GM19351 (cell line): ENCODE data around the gene IFT172.
A peak's percentile ranks its signal among the peaks of the same experiment; 100 is the strongest.
"Not testable (repeated sequence)": the region's sequence is repeated elsewhere in the genome, so short reads cannot be mapped to it uniquely, and the experiment has no call there.

ENCODE experiments used
- ATAC-seq: cut with Tn5 transposase; IDR thresholded peaks from one replicate; pipeline ENCODE4 v1.9.1; 2021; ENCODE audit warnings: mild to moderate bottlenecking, moderate library complexity; ENCODE audit not compliant: unreplicated experiment

The IFT172 gene, protein sequence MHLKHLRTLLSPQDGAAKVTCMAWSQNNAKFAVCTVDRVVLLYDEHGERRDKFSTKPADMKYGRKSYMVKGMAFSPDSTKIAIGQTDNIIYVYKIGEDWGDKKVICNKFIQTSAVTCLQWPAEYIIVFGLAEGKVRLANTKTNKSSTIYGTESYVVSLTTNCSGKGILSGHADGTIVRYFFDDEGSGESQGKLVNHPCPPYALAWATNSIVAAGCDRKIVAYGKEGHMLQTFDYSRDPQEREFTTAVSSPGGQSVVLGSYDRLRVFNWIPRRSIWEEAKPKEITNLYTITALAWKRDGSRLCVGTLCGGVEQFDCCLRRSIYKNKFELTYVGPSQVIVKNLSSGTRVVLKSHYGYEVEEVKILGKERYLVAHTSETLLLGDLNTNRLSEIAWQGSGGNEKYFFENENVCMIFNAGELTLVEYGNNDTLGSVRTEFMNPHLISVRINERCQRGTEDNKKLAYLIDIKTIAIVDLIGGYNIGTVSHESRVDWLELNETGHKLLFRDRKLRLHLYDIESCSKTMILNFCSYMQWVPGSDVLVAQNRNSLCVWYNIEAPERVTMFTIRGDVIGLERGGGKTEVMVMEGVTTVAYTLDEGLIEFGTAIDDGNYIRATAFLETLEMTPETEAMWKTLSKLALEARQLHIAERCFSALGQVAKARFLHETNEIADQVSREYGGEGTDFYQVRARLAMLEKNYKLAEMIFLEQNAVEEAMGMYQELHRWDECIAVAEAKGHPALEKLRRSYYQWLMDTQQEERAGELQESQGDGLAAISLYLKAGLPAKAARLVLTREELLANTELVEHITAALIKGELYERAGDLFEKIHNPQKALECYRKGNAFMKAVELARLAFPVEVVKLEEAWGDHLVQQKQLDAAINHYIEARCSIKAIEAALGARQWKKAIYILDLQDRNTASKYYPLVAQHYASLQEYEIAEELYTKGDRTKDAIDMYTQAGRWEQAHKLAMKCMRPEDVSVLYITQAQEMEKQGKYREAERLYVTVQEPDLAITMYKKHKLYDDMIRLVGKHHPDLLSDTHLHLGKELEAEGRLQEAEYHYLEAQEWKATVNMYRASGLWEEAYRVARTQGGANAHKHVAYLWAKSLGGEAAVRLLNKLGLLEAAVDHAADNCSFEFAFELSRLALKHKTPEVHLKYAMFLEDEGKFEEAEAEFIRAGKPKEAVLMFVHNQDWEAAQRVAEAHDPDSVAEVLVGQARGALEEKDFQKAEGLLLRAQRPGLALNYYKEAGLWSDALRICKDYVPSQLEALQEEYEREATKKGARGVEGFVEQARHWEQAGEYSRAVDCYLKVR (N-terminal part only)

DNA sequence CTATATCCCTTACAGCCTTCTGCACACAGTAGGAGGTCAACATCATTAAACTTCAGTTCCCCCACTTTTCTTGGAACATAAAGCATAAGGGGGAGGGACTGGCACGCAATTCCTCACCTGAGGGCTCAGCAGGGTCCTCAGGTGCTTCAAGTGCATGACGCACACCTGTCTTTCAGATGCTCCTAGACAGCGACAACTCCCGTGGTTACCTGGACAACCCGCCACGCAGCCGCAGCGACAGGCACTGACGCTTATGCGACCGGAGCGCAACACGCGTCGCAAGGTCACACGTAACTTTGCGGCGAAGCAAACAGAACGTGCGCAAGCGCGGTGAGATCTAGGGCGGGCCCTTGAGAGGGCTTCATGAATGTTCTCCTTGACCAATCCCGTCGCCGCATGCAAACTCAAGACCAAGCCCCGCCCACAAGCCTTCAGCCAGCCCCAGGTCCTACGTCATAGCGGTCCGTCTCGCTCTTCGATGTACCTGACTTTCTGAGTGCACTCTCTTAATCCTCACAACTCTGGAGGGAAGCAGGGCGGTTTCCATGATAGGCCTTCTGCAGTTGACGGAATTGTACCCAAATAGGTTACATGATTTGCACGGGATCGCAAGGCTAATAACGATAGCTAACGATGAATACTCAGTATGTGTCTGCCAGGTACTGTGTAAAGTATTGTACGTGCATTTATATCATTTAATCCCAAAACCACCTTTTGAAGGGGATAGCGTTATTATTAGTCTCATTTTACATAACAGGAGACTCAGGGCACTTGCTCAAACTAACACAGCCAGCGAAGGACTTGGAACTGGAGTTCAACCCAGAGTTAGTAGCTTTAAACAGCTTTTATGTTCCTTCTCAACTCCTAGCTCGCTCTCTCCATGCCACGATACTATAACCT, at the start of gene IFT172:
TSS of gene IFT172 (minus strand) at position 246 of the 900 bp plus-strand sequence. CDS start at position 156, 90 bp downstream.
- ATAC-seq: peak; percentile 96

DNA sequence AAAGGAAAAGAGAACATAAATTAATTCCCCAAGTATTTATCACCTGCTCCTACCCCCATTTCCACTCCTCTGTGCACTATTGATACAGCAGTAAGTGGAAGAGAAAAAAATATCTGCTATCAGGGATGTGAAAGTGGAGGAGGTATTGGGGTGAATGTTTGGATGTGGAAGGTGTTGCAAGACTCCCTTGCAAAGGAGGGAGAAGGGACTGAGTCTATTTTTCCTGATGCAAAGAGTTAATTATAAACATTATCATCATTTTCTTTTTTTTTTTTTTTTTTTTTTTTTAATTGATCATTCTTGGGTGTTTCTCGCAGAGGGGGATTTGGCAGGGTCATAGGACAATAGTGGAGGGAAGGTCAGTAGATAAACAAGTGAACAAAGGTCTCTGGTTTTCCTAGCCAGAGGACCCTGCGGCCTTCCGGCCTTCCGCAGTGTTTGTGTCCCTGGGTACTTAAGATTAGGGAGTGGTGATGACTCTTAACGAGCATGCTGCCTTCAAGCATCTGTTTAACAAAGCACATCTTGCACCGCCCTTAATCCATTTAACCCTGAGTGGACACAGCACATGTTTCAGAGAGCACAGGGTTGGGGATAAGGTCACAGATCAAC, 49.4 kb upstream of the IFT172 start:
- ATAC-seq: not testable (repeated sequence)

GRCh38 chr2:27537287-27537686, 47.7 kb upstream of the IFT172 start:
- no peak for ATAC-seq

DNA sequence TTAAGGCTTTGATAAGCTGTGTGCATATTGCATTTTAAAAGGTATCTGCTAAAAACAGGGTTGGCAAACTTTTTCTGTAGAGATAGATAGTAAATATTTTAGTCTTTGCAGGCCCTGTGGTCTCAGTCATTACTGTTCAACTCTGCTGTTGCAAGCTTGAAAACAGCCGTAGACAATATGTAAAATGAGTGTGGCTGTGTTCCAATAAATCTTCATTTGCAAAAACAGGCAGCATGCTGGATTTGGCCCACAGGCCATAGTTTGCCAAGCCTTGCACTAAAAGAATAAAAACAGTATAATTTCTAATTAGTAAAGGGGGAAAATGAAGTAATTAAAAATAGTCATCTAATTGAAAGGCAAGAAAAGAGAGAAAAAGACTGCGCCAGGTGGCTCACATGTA, 42.4 kb upstream of the IFT172 start:
- ATAC-seq: no peak

- ATAC-seq: no peak
Observed at GRCh38 chr2:27527182-27527581, 37.6 kb upstream of the IFT172 start.

DNA sequence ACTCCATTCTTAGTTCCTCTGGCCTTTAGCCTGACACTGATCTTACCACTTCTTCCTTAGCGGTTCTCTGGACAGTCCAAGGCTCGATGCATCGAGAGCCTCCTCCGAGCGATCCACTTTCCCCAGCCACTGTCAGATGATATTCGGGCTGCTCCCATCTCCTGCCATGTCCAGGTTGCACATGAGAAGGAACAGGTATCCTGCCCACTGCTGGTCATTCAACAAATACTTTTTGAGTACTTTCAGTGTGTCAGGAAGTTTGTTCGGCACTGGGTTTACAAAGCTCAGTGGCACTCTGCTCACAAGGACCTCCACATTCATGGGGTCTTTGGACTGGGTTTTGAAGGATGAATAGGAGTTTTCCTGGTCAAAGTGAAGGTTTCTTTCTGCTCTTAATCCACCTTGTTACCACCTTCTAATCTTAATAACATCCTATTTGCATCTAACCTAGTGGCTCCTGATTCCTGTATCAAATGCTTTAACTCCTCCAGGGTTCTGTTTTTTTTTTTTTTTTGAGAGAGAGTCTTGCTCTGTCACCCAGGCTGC, 32.9 kb upstream of the IFT172 start:
- no peak for ATAC-seq

DNA sequence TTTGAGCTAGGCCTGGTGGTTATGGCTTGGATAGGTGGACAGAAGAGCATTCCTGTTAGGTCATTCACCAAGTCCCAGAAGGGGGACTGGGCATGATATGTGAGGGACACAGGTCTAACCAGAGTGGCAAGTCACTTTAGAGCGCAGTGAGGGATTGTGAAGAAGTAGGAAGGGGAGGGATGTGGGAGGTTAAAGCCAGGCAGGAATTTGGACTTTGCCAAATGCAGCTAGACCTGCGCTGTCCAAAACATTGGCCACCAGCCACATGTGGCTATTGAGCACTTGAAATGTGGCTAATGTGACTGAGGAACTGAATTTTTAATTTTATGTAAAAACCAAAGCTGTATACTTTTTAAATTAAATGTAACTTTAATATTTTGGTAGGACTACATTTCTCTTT, 30.8 kb upstream of the IFT172 start:
- no peak for ATAC-seq

DNA sequence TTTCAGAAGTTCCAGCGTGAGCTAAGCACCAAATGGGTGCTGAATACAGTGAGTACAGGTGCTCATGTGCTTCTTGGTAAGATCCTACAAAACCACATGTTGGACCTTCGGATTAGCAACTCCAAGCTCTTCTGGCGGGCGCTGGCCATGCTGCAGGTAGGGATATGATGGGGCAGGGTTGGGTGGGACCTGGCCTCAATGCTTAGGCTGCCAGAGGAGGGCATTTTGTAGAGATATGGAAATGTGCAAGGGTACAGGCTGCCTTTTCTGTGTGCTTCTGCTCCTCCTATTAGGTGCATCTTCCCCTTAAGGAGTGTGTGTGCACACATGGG, 29.2 kb upstream of the IFT172 start:
- no peak for ATAC-seq

GRCh38 chr2:27518113-27518781, 28.7 kb upstream of the IFT172 start:
- no peak for ATAC-seq

GRCh38 chr2:27509326-27509725, 19.8 kb upstream of the IFT172 start:
- no peak for ATAC-seq

DNA sequence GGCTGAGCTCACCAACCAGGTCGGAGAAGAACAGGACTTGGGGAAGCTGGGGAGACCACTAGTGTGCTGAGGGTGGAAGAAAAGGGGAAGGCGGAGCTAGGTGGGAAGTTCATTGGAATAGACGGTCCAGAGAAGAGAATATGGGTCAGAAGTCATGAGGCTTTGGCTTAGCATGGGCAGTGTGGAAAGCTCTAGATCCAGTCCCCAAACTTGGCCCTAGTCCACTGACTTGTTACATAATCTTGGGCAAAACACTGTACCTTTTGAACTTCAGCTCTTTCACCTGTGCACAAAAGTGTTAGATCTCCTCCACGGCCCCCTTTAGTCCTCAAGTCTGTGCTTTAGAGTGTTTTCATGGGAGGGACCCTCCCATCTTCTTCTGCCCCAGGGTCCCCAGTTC, 17.8 kb upstream of the IFT172 start:
- ATAC-seq: no peak

DNA sequence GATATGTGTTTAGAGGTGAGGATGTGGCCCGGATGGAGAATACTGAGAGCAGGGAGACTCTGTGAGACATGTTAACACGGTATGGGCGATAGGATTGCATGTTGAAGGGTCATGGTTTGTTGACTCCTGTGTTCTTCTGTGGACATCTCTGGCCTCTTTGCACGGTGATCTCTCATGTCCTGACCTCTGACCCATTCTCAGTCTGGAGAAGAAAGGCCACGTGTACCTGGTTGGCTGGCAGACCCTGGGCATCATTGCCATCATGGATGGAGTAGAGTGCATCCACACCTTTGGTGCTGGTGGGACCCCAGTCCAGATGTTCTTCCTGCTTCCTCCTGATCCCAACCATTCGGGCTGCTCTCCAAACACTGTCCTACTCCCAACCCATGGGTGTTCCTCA, 17.0 kb upstream of the IFT172 start:
- no peak for ATAC-seq

DNA sequence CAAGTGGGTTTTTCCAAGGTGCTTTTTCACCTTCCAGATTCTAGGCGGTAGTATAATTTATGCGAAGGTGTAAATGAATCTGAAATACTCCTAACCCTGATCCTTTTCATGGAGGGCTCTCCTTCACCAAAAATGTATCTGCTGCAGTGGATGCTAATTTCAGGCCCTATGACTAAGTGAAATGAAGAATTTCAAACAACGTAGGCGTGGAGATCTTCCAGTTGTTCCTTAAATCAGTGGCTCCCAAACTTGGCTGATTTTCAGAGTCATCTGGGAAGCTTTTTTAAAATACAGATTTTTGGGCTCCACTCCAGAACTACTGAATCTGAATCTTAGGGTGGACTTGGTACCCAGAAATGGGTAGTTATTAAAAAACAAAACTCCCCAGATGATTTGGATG, 12.6 kb upstream of the IFT172 start:
- no peak for ATAC-seq

DNA sequence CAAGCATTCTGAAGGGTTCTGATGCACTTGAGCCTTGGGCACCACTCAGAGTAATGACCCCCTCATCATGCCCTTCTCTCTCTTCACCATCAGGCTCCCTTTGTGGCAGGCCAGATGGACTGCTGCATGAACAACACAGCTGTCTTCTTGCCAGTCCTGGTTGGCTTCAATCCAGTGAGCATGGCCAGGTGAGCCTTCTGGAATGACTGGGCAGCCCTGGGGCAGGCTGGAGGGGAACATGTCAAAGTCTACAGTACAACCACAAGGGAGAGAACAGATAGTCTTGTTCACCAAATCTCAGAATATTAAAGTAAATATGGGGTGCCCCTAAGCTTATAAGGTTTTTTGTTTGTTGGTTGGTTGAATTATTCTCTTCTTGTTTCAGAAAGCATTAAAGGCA, 11.5 kb upstream of the IFT172 start:
- no peak for ATAC-seq

DNA sequence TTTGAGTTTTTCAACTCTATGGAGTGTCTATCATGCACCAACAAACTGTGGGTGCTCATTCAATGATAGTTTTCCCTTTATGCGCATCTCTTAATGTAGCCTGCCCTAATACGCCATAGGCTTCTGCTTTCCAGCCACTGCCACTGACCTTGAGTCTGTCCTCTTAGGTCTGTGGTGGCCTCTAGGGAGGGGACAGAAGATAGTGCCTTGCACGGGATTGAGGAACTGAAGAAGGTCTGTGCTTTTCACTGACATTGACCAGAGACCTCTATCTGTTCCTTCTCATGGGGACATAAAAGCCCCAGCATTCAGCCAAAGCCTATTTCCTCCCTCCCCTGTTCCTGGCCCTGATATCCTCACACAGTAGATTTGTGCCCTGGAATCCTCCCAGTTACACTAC, 9.4 kb upstream of the IFT172 start:
- no peak for ATAC-seq

- ATAC-seq: no peak
Observed at GRCh38 chr2:27497288-27497627, 7.7 kb upstream of the IFT172 start.

- no peak for ATAC-seq
Observed at GRCh38 chr2:27496357-27497287, 7.1 kb upstream of the IFT172 start, which contains the start of gene GCKR. Gene GCKR (plus strand): TSS chr2:27496839. CDS start chr2:27496905, 66 bp downstream.

- no peak for ATAC-seq
Observed at GRCh38 chr2:27495840-27496356, 6.4 kb upstream of the IFT172 start.
